Body of pancreas (tissue), 4 donors: ENCODE measurements around the gene CD320. TPM values are rescaled to one million over a fixed set of nuclear protein-coding genes. Genes with fewer than 3 reads are reported as not detected.
A peak's percentile ranks its signal among the peaks of the same experiment; 100 is the strongest.

Experiments
- ATAC-seq: fragments of 150-250 bp; one replicate; pipeline ENCODE4 v1.9.1; 2016
- DNase-seq, 4 donors: peaks; one replicate each; pipeline ENCODE4 v3.0.0-alpha.2; 2019
- H3K27ac ChIP-seq, 4 donors: fragments of 200-600 bp; sonication (generic); 1 replicate in 3 of 4; 2 replicates in 1 of 4; pipeline versions ENCODE4 v1.5.1 to v1.6.1; 2016 to 2019; ENCODE audit warnings: mild to moderate bottlenecking in 1 of 4, mixed read lengths in 1 of 4, moderate library complexity in 1 of 4
- H3K27me3 ChIP-seq, 2 donors: fragments of 200-600 bp; sonication (generic); one replicate each; pipeline ENCODE4 v1.6.0; 2016; ENCODE audit warnings: mild to moderate bottlenecking in 1 of 2
- H3K36me3 ChIP-seq, 2 donors: fragments of 200-600 bp; sonication (generic); replicated peaks in 1 of 2; 2 replicates each; pipeline ENCODE4 v1.5.1; 2016; ENCODE audit warnings: low read depth in 2 of 2; ENCODE audit not compliant: insufficient read depth in 1 of 2
- H3K4me1 ChIP-seq: fragments of 200-600 bp; sonication (generic); one replicate; pipeline ENCODE4 v1.6.0; 2016
- H3K4me3 ChIP-seq, 2 donors: fragments of 200-600 bp; sonication (generic); 1 replicate in 1 of 2; 2 replicates in 1 of 2; pipeline ENCODE4 v1.5.1; 2016 to 2019
- H3K9me3 ChIP-seq, 3 donors: fragments of 200-600 bp; sonication (generic); 1 replicate in 2 of 3; 2 replicates in 1 of 3; pipeline ENCODE4 v1.5.1; 2016
- CTCF ChIP-seq, 7 experiments: fragments of 450-650 bp in 4 of 7; fragments of 200-600 bp in 3 of 7; sonication (generic) in 3 of 7; IDR thresholded peaks; one replicate each; pipeline ENCODE4 v1.5.1; 2016 to 2019; ENCODE audit warnings: antibody characterized with exemption in 7 of 7
- POLR2A ChIP-seq, 3 donors: fragments of 450-650 bp; IDR thresholded peaks; one replicate each; pipeline ENCODE4 v1.6.1; 2016; ENCODE audit warnings: antibody characterized with exemption in 3 of 3, mild to moderate bottlenecking in 2 of 3
- WGBS, 2 donors: methylation state at CpG; one replicate each; pipeline ENCODE4 v1.1.5; 2017; 5-methylcytosine and 5-hydroxymethylcytosine counted together
- intact Hi-C: fragments of 100-400 bp; cut with DNase I; formaldehyde crosslinking; loops from one replicate; pipeline ENCODE4 v1.15.1; 2023
- total RNA-seq, 2 donors: library from RNA; depleted of rRNA; stranded (reverse); fragments of >200 nt; gene quantifications; one replicate each; pipeline ENCODE4 v1.1.0, GENCODE V29; 2016

CD320 gene
- total RNA-seq, 2 donors from 2014 or later: 34.0 to 41.2 TPM

DNA sequence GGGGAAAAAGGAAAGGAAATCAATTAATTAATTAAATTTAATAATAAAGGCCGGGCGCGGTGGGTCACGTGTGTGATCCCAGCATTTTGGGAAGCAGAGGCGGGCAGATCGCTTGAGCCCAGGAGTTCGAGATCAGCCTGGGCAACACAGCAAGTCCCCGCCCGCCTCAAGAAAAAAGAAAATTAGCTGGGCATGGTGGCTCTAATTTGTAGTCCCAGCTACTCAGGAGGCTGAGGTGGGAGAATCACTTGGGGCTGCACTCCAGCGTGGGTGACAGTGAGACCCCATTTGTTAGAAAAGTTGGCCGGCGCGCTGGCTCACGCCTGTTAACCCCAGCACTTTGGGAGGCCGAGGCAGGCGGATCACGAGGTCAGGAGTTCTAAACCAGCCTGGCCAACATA lies 733 bp upstream of the CD320 start:
- Histone ChIP-seq H3K27ac (peak overlapping the region in 1 of 4 donors; percentile 47), H3K4me3 (no peak overlapping the region), H3K9me3 (no peaks in the 10 kb centered on the region), H3K27me3 (no peaks in the 10 kb centered on the region), H3K4me1 (peaks cover 22% of the 10 kb centered on the region), H3K36me3 (no peaks in the 10 kb centered on the region)
- TF ChIP-seq CTCF (IDR thresholded peaks at IDR 0.05): no peak
- no peak for TF ChIP-seq POLR2A (IDR thresholded peaks at IDR 0.05)
- ATAC-seq: no peak
- 75 to 78% methylated on average over 17 of the region's 17 CpGs for WGBS, 2 donors
- intact Hi-C loops: no loop called here
- peak in 3 of 4 donors; percentile 1 to 9 (median 7) for DNase-seq

- no peaks in the 10 kb centered on the region for H3K27me3 ChIP-seq
- no peak for TF ChIP-seq CTCF (IDR thresholded peaks at IDR 0.05)
- no peak for TF ChIP-seq POLR2A (IDR thresholded peaks at IDR 0.05)
- H3K4me1 ChIP-seq: peaks cover 22% of the 10 kb centered on the region
- H3K9me3 ChIP-seq: no peaks in the 10 kb centered on the region
- H3K27ac ChIP-seq: peak overlapping the region in 3 of 4 donors; percentile 33 to 70 (median 69)
- ATAC-seq (peak; percentile 6), DNase-seq (peak in 3 of 4 donors; percentile 2 to 20 (median 16))
- H3K4me3 ChIP-seq: peak overlapping the region in 1 of 2 donors; percentile 32
- WGBS, 2 donors: 8 to 18% methylated on average over 17 to 24 of the region's 24 CpGs
- no peaks in the 10 kb centered on the region for H3K36me3 ChIP-seq
- intact Hi-C loops: no loop called here
These were observed 676 bp downstream of the CD320 start for GRCh38 chr19:8307400-8307964.

DNA sequence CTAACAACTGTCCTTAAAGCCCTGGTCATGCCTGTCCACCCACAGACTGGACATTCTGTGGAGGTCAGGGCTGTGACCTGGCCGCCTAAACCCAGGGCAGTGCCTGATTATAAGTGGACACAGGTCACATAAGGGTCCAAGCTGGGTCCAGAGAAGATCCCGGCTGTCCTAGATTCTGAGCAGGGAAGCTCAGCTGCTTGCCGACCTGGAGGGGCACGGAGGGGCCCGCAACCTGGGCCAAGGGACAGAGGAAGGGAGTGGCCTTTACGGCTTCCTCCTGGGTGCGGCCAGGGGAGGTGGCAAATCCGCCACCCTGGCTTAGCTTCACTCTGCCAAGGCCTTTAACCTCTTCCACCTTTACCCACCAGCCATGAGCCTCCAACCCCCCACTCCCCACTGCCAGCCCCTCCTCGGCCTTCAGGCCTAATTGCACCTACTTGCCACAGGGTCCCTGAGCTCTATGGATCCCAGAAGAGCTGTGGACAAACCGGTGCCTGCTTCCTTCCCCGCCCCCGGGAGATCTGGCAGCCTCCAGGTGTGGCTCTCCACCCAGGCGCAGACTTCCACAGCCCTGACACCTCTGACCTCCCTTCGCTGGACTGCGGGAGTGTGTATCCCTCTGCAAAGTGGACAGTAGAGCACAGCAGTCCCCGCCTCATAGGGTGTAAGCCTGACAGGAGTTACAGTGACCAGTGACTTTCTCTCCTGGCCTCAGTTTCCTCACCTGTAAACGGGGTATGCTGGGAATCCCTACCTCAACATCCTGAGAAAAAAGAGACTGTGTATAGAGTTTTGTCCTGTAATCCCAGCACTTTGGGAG lies 1.7 kb downstream of the CD320 start:
- DNase-seq (peak in 3 of 4 donors; percentile 1 to 9 (median 8)), ATAC-seq (no peak)
- WGBS, 2 donors: 67 to 81% methylated on average over 8 to 17 of the region's 17 CpGs
- no peaks in the 10 kb centered on the region for H3K27me3 ChIP-seq
- TF ChIP-seq POLR2A (IDR thresholded peaks at IDR 0.05): no peak
- no peak for TF ChIP-seq CTCF (IDR thresholded peaks at IDR 0.05)
- H3K4me3 ChIP-seq: no peak overlapping the region
- intact Hi-C loops: no loop called here
- no peaks in the 10 kb centered on the region for H3K36me3 ChIP-seq
- H3K9me3 ChIP-seq: no peaks in the 10 kb centered on the region
- H3K27ac ChIP-seq: no peak overlapping the region
- peaks cover 22% of the 10 kb centered on the region for H3K4me1 ChIP-seq

DNA sequence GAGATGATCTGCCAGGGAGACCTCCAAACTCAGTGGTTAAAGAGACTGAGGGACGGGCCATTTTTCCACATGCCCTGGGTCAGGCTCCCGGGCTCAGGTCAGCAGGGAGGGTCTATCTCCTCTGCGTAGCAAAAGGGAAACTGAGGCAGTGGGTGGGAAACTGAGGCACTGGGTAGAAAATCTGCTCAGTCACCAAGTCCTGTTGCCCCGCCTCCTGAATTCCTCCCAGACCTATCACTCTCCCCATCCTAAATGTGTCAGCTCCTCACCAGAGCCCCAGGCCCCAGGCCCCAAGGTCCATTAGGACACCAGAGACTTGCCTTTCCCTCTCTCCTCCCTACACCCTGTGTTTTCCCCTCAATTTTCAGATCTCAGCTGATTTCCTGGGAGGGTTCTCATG lies 2.4 kb downstream of the CD320 start:
- Histone ChIP-seq H3K4me3 (no peak overlapping the region), H3K4me1 (peaks cover 22% of the 10 kb centered on the region), H3K27me3 (no peaks in the 10 kb centered on the region), H3K36me3 (no peaks in the 10 kb centered on the region), H3K9me3 (no peaks in the 10 kb centered on the region), H3K27ac (no peak overlapping the region)
- ATAC-seq (no peak), DNase-seq (peak in 3 of 4 donors; percentile 0 to 9 (median 5))
- no peak for TF ChIP-seq CTCF (IDR thresholded peaks at IDR 0.05)
- no peak for TF ChIP-seq POLR2A (IDR thresholded peaks at IDR 0.05)
- WGBS, 2 donors: 38 to 72% methylated on average over 1 to 4 of the region's 4 CpGs
- intact Hi-C loops: no loop called here
